ENCODE measurements around the gene ZNF19. TPM values are rescaled to one million over a fixed set of nuclear protein-coding genes. Genes with fewer than 3 reads are reported as not detected.

Gene ZNF19
- total and polyA plus RNA-seq, 2 of the 8 experiments (the other 6 are each of a cell fraction or from before 2014, with no cell fraction given), result 1.5 to 3.5 TPM

GRCh38 chr16:71474864-71475263 is 14.3 kb downstream of the ZNF19 start (continued):
- TF ChIP-seq USF2 (IDR thresholded peaks at IDR 0.05; ENCODE audit: low read length), result no peak

Measured in H1 (cell line).